Stimulated activated CD8-positive, alpha-beta memory T cell treated with anti-CD3 and anti-CD28 coated beads, Interleukin-12 subunit alpha, Interleukin-12 subunit beta, amount 100 ng/mL, for 24 hours (primary cell): ENCODE data around the gene PRKCA.

ENCODE experiments used
- DNase-seq: peaks from one replicate; pipeline ENCODE4 v3.0.0-alpha.2; 2020; ENCODE audit errors: extremely low read depth

Gene PRKCA

GRCh38 chr17:66518108-66518507 lies 215.7 kb downstream of the PRKCA start:
- no peak for DNase-seq

GRCh38 chr17:66518677-66519076 lies 216.3 kb downstream of the PRKCA start:
- DNase-seq, result no peak

- no peak for DNase-seq
These were observed 216.7 kb downstream of the PRKCA start for GRCh38 chr17:66519154-66519553.

- DNase-seq, result no peak
These were observed 218.6 kb downstream of the PRKCA start for GRCh38 chr17:66520999-66521398.

- DNase-seq, result no peak
These were observed 220.3 kb downstream of the PRKCA start for GRCh38 chr17:66522591-66523272.

- DNase-seq, result no peak
These were observed 221.2 kb downstream of the PRKCA start for GRCh38 chr17:66523378-66524200.

- no peak for DNase-seq
These were observed 222.5 kb downstream of the PRKCA start for GRCh38 chr17:66524877-66525276.

- DNase-seq, result no peak
These were observed 222.9 kb downstream of the PRKCA start for GRCh38 chr17:66525338-66525737.

- no peak for DNase-seq
These were observed 224.4 kb downstream of the PRKCA start for GRCh38 chr17:66526827-66527226.

GRCh38 chr17:66527335-66527734 lies 224.9 kb downstream of the PRKCA start:
- DNase-seq, result no peak

- no peak for DNase-seq
These were observed 229.5 kb downstream of the PRKCA start for GRCh38 chr17:66531851-66532295.

GRCh38 chr17:66533572-66533971 lies 231.2 kb downstream of the PRKCA start:
- no peak for DNase-seq

- no peak for DNase-seq
These were observed 231.6 kb downstream of the PRKCA start for GRCh38 chr17:66533986-66534385.

GRCh38 chr17:66535611-66536010 lies 233.2 kb downstream of the PRKCA start:
- no peak for DNase-seq

- no peak for DNase-seq
These were observed 235.1 kb downstream of the PRKCA start for GRCh38 chr17:66537502-66537901.

- DNase-seq, result no peak
These were observed 236.4 kb downstream of the PRKCA start for GRCh38 chr17:66538776-66539175.

GRCh38 chr17:66540131-66540781 lies 237.8 kb downstream of the PRKCA start:
- DNase-seq, result no peak

GRCh38 chr17:66541461-66542128 lies 239.2 kb downstream of the PRKCA start:
- DNase-seq, result no peak

GRCh38 chr17:66542129-66542966 lies 239.9 kb downstream of the PRKCA start:
- DNase-seq, result no peak

GRCh38 chr17:66542967-66543520 lies 240.6 kb downstream of the PRKCA start:
- no peak for DNase-seq

- DNase-seq, result no peak
These were observed 241.1 kb downstream of the PRKCA start for GRCh38 chr17:66543526-66543925.
